Nephron (organoid): ENCODE data around the gene EHF.
A peak's percentile ranks its signal among the peaks of the same experiment; 100 is the strongest.

ENCODE experiments used
- H3K27ac Mint-ChIP-seq, 3 experiments: 2 replicates each; pipeline ENCODE4 v1.8.0; 2020; ENCODE audit warnings: mixed read lengths in 3 of 3, mild to moderate bottlenecking in 2 of 3, moderate library complexity in 1 of 3
- H3K27me3 Mint-ChIP-seq: 2 replicates; pipeline ENCODE4 v1.8.0; 2021; ENCODE audit warnings: low read depth, mild to moderate bottlenecking, moderate library complexity, mixed read lengths
- H3K36me3 Mint-ChIP-seq: 2 replicates; pipeline ENCODE4 v1.8.0; 2020; ENCODE audit warnings: low read depth, mixed read lengths
- H3K4me1 Mint-ChIP-seq: 2 replicates; pipeline ENCODE4 v1.8.0; 2020; ENCODE audit warnings: mixed read lengths
- H3K4me3 Mint-ChIP-seq, 3 experiments: 2 replicates each; pipeline ENCODE4 v1.8.0; 2020; ENCODE audit warnings: mild to moderate bottlenecking in 3 of 3, mixed read lengths in 3 of 3, moderate library complexity in 2 of 3
- H3K9me3 Mint-ChIP-seq: 2 replicates; pipeline ENCODE4 v1.8.0; 2020; ENCODE audit warnings: mixed read lengths
- TF ChIP-seq, protein P1 (sequence below), 3 experiments: fragments of 200-600 bp; sonication (generic); IDR thresholded peaks; one replicate each; pipeline ENCODE4 v1.5.0; 2021; ENCODE audit warnings: antibody characterized with exemption in 3 of 3; ENCODE audit not compliant: unreplicated experiment in 3 of 3

The EHF gene

DNA sequence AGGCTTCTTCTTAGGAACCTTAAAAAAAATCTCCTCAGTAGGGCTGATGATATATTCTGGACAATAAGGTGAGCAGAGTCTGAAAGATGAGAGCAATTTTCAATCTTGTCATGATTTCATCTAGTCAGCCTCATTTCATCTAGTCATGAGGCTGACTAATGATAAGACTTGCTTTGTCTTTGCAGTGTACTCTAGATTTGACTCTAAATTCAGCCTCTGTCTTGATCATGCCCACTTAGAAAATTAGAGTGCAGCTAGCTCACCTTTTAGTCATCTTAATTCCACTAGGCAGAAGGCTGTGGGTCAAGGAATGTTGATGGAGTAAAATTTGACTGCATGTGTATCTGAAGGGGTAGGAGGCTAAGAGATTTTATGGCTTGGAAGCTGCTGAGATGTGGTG lies 5.5 kb downstream of the EHF start:
- Mint-ChIP-seq H3K9me3 (no peaks in the 10 kb centered on the region), H3K27me3 (no peaks in the 10 kb centered on the region), H3K4me1 (peaks cover 5% of the 10 kb centered on the region), H3K27ac (no peak overlapping the region), H3K36me3 (no peaks in the 10 kb centered on the region), H3K4me3 (no peak overlapping the region)
- TF ChIP-seq, protein P1, sequence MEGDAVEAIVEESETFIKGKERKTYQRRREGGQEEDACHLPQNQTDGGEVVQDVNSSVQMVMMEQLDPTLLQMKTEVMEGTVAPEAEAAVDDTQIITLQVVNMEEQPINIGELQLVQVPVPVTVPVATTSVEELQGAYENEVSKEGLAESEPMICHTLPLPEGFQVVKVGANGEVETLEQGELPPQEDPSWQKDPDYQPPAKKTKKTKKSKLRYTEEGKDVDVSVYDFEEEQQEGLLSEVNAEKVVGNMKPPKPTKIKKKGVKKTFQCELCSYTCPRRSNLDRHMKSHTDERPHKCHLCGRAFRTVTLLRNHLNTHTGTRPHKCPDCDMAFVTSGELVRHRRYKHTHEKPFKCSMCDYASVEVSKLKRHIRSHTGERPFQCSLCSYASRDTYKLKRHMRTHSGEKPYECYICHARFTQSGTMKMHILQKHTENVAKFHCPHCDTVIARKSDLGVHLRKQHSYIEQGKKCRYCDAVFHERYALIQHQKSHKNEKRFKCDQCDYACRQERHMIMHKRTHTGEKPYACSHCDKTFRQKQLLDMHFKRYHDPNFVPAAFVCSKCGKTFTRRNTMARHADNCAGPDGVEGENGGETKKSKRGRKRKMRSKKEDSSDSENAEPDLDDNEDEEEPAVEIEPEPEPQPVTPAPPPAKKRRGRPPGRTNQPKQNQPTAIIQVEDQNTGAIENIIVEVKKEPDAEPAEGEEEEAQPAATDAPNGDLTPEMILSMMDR (IDR thresholded peaks at IDR 0.05; ENCODE audit: unreplicated experiment in 3 of 3), result no peak

DNA sequence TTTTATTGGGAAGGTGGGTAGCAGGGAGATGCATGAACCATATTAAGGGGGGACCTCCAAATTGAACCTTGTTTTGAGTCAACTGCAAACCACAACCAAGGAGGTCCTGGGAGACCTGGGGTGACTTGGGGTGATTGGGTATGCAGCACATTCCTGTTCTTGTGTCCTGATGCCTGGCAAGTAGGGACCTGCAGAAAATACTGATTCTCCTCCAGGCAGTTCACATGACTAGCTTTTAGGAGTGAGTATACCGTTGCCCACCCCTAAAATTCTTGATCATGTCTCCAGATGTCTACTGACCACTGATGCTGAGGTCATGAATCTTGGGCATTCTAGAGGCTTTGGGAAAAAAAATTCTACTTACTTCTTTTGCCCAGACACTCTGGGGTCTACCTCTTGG lies 6.3 kb downstream of the EHF start:
- H3K36me3 Mint-ChIP-seq, result no peaks in the 10 kb centered on the region
- no peaks in the 10 kb centered on the region for H3K9me3 Mint-ChIP-seq
- H3K27ac Mint-ChIP-seq, result no peak overlapping the region
- H3K4me3 Mint-ChIP-seq, result no peak overlapping the region
- peaks cover 11% of the 10 kb centered on the region for H3K4me1 Mint-ChIP-seq
- TF ChIP-seq, protein P1 (IDR thresholded peaks at IDR 0.05; ENCODE audit: unreplicated experiment in 3 of 3), result no peak
- no peaks in the 10 kb centered on the region for H3K27me3 Mint-ChIP-seq

- Mint-ChIP-seq H3K4me3 (no peak overlapping the region), H3K27ac (peak overlapping the region in 1 of 3 experiments; percentile 47), H3K9me3 (no peaks in the 10 kb centered on the region), H3K36me3 (no peaks in the 10 kb centered on the region), H3K27me3 (peaks cover 4% of the 10 kb centered on the region), H3K4me1 (peaks cover 18% of the 10 kb centered on the region)
- TF ChIP-seq, protein P1 (IDR thresholded peaks at IDR 0.05; ENCODE audit: unreplicated experiment in 3 of 3), result no peak
These were observed 8.8 kb downstream of the EHF start for GRCh38 chr11:34629711-34630110.

DNA sequence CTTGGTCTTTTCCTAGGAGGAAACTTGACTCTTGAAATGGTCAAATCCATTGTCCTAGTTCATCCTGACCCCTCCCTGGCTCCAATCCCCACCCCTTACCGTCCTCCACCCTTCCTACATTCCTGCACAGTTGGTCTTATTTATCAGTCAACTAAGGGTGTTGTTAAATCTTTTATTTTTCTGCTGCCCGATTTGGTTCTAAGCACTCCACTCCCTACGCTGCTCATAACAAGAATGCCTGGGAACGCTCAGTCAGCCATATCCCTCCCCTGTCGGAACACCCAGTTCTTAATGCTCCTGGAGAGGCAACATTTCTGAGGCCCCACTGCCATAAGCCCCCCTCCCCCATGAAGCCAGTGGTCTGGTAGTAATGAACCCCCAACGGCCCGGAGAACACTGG lies 9.7 kb downstream of the EHF start:
- H3K27ac Mint-ChIP-seq, result peak overlapping the region; percentile 60 to 75 (median 74)
- no peaks in the 10 kb centered on the region for H3K9me3 Mint-ChIP-seq
- TF ChIP-seq, protein P1 (IDR thresholded peaks at IDR 0.05; ENCODE audit: unreplicated experiment in 3 of 3), result no peak

GRCh38 chr11:34631297-34631696 lies 10.4 kb downstream of the EHF start:
- TF ChIP-seq, protein P1 (IDR thresholded peaks at IDR 0.05; ENCODE audit: unreplicated experiment in 3 of 3), result no peak
- H3K27ac Mint-ChIP-seq, result peak overlapping the region; percentile 31 to 73 (median 56)
- H3K9me3 Mint-ChIP-seq, result no peaks in the 10 kb centered on the region
- no peaks in the 10 kb centered on the region for H3K36me3 Mint-ChIP-seq
- H3K4me3 Mint-ChIP-seq, result no peak overlapping the region
- H3K4me1 Mint-ChIP-seq, result peaks cover 18% of the 10 kb centered on the region
- peaks cover 4% of the 10 kb centered on the region for H3K27me3 Mint-ChIP-seq

More for the DNA sequence above, 9.7 kb downstream of the EHF start:
- Mint-ChIP-seq H3K4me3 (no peak overlapping the region), H3K36me3 (no peaks in the 10 kb centered on the region), H3K27me3 (peaks cover 4% of the 10 kb centered on the region), H3K4me1 (peaks cover 18% of the 10 kb centered on the region)

GRCh38 chr11:34631737-34632104 lies 10.8 kb downstream of the EHF start:
- TF ChIP-seq, protein P1 (IDR thresholded peaks at IDR 0.05; ENCODE audit: unreplicated experiment in 3 of 3), result no peak
- H3K4me3 Mint-ChIP-seq, result no peak overlapping the region
- no peaks in the 10 kb centered on the region for H3K9me3 Mint-ChIP-seq
- H3K4me1 Mint-ChIP-seq, result peaks cover 18% of the 10 kb centered on the region
- peaks cover 4% of the 10 kb centered on the region for H3K27me3 Mint-ChIP-seq
- H3K27ac Mint-ChIP-seq, result peak overlapping the region; percentile 22 to 73 (median 31)
- no peaks in the 10 kb centered on the region for H3K36me3 Mint-ChIP-seq
